ENCODE data around the gene PRXL2C.
"Not testable (repeated sequence)": the region's sequence is repeated elsewhere in the genome, so short reads cannot be mapped to it uniquely, and the experiment has no call there.

DNA sequence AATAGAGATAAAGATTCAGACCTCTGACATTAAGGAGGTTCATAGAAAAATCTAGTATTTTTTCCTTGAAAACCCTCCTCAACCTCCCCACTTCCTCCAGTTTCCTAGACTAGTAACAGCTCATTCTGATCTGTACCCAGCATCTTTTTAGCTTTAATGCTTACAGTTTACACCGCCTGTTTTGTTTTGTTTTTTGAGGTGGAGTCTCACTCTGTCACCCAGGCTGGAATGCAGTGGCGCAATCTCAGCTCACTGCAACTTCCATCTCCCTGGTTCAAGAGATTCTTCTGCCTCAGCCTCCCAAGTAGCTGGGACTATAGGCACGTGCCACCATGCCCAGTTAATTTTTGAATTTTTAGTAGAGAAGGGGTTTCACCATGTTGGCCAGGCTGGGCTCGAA, 40.5 kb downstream of the PRXL2C start:
- TF ChIP-seq, protein P1, sequence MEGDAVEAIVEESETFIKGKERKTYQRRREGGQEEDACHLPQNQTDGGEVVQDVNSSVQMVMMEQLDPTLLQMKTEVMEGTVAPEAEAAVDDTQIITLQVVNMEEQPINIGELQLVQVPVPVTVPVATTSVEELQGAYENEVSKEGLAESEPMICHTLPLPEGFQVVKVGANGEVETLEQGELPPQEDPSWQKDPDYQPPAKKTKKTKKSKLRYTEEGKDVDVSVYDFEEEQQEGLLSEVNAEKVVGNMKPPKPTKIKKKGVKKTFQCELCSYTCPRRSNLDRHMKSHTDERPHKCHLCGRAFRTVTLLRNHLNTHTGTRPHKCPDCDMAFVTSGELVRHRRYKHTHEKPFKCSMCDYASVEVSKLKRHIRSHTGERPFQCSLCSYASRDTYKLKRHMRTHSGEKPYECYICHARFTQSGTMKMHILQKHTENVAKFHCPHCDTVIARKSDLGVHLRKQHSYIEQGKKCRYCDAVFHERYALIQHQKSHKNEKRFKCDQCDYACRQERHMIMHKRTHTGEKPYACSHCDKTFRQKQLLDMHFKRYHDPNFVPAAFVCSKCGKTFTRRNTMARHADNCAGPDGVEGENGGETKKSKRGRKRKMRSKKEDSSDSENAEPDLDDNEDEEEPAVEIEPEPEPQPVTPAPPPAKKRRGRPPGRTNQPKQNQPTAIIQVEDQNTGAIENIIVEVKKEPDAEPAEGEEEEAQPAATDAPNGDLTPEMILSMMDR (IDR thresholded peaks at IDR 0.05): not testable (repeated sequence)
- not testable (repeated sequence) for TF ChIP-seq POLR2A (IDR thresholded peaks at IDR 0.05)

Measured in breast epithelium (tissue), 3 donors.